Esophagus squamous epithelium (tissue), 5 donors: ENCODE results near the gene RAB1B. TPM values are rescaled to one million over a fixed set of nuclear protein-coding genes. Genes with fewer than 3 reads are reported as not detected.

ENCODE experiments used
- DNase-seq: peaks from one replicate; lab custom pipeline; 2025; lab: John Stamatoyannopoulos, UW
- H3K27ac ChIP-seq, 4 donors: fragments of 200-600 bp; sonication (generic); one replicate each; pipeline ENCODE4 v1.5.1; 2016 to 2019; ENCODE audit warnings: mild to moderate bottlenecking in 1 of 4
- H3K27me3 ChIP-seq, 4 donors: fragments of 200-600 bp; sonication (generic); 1 replicate in 3 of 4; 2 replicates in 1 of 4; pipeline versions ENCODE4 v1.5.1 to v1.6.0; 2017 to 2021; ENCODE audit warnings: antibody characterized with exemption in 1 of 4
- H3K36me3 ChIP-seq, 3 donors: fragments of 200-600 bp; sonication (generic); one replicate each; pipeline ENCODE4 v1.5.1; 2016 to 2019
- H3K4me1 ChIP-seq, 3 donors: fragments of 200-600 bp; sonication (generic); one replicate each; pipeline ENCODE4 v1.5.1; 2017 to 2019
- H3K4me3 ChIP-seq, 4 donors: fragments of 200-600 bp; sonication (generic); 1 replicate in 3 of 4; 2 replicates in 1 of 4; pipeline ENCODE4 v1.5.1; 2016 to 2019; ENCODE audit warnings: mild to moderate bottlenecking in 2 of 4, moderate library complexity in 1 of 4
- H3K9me3 ChIP-seq, 3 donors: fragments of 200-600 bp; sonication (generic); one replicate each; pipeline ENCODE4 v1.5.1; 2016 to 2019
- POLR2A ChIP-seq, 4 donors: fragments of 450-650 bp; IDR thresholded peaks; one replicate each; pipeline ENCODE4 v1.6.1; 2017; ENCODE audit warnings: antibody characterized with exemption in 4 of 4, mild to moderate bottlenecking in 4 of 4, moderate library complexity in 3 of 4
- WGBS, 2 donors: methylation state at CpG; one replicate each; pipeline ENCODE4 v1.1.5; 2018; 5-methylcytosine and 5-hydroxymethylcytosine counted together
- intact Hi-C: fragments of 100-400 bp; cut with DNase I; formaldehyde crosslinking; loops from one replicate; pipeline ENCODE4 v1.15.0; 2022
- total RNA-seq, 4 donors: library from RNA; depleted of rRNA; stranded (reverse); fragments of >200 nt; gene quantifications; one replicate each; pipeline ENCODE4 v1.1.0, GENCODE V29; 2016
- TF ChIP-seq, protein P1 (sequence below), 6 experiments: fragments of 450-650 bp in 4 of 6; fragments of 200-600 bp in 2 of 6; sonication (generic) in 2 of 6; IDR thresholded peaks; one replicate each; pipeline ENCODE4 v1.5.1; 2016 to 2019; ENCODE audit warnings: antibody characterized with exemption in 6 of 6, mild to moderate bottlenecking in 4 of 6, moderate library complexity in 4 of 6
- donor health status: DM: yes; HTN: yes; CAD: no.

RAB1B gene
- total RNA-seq, 4 donors from 2014 or later: 83.7 to 148 (median 110) TPM

GRCh38 chr11:66277471-66278362, 9.3 kb downstream of the RAB1B start, which contains the start of gene CNIH2:
CNIH2 (plus strand) TSS chr11:66278175; CDS start chr11:66278457, 282 bp downstream.
- Histone ChIP-seq H3K4me1 (peaks cover 6 to 46% (median 11%) of the 10 kb centered on the region in 3 donors), H3K4me3 (peak within 1 kb of the TSS in 3 of 4 donors; percentile 28 to 65 (median 39)), H3K27ac (peak within 1 kb of the TSS in 3 of 4 donors; percentile 45 to 62 (median 52)), H3K27me3 (peaks cover 0 to 6% (median 0%) of the 10 kb centered on the region in 4 donors), H3K9me3 (no peaks in the 10 kb centered on the region), H3K36me3 (peaks cover 28 to 45% (median 36%) of the 10 kb centered on the region in 3 donors)
- intact Hi-C loops: no loop called here
- WGBS, 2 donors: 0 to 22% methylated on average over 1 to 3 of the region's 84 CpGs
- TF ChIP-seq, protein P1, sequence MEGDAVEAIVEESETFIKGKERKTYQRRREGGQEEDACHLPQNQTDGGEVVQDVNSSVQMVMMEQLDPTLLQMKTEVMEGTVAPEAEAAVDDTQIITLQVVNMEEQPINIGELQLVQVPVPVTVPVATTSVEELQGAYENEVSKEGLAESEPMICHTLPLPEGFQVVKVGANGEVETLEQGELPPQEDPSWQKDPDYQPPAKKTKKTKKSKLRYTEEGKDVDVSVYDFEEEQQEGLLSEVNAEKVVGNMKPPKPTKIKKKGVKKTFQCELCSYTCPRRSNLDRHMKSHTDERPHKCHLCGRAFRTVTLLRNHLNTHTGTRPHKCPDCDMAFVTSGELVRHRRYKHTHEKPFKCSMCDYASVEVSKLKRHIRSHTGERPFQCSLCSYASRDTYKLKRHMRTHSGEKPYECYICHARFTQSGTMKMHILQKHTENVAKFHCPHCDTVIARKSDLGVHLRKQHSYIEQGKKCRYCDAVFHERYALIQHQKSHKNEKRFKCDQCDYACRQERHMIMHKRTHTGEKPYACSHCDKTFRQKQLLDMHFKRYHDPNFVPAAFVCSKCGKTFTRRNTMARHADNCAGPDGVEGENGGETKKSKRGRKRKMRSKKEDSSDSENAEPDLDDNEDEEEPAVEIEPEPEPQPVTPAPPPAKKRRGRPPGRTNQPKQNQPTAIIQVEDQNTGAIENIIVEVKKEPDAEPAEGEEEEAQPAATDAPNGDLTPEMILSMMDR (IDR thresholded peaks at IDR 0.05): no peak
- TF ChIP-seq POLR2A (IDR thresholded peaks at IDR 0.05): no peak
- DNase-seq: no peak

DNA sequence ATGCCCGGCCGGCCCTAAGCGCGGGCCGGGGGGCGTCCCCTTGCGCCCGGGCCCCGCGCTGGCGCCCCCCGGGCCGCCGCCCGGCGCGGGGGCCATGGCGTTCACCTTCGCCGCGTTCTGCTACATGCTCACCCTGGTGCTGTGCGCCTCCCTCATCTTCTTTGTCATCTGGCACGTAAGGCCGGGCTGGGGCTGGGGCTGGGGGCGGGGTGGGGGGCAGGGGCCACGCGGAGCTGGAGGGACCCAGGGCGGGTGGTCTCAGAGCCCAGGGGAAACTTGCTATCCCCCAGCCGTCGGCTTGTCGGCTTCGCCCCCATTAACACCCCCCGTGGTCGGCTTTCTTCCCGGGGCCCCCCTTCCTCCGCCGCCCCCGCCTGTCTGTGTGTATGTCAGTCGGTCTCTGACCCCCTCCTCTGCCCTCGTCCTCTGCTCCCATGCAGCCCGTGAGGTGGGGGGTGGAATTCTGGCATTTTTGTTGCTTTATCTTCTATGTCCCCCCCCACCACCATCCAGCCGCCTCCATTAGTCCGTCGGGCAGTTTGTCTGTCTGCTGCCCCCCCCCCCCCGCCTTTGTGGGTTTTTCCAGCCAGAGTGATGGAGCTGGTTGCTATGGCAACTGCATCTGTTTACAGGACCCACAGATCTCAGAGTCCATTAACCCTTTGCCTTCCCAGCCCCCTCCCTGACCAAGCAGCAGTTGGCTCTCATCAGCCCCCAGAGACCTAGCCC, 10.1 kb downstream of the RAB1B start:
- no peak for DNase-seq
- 2 to 4% methylated on average over 9 to 19 of the region's 45 CpGs for WGBS, 2 donors
- Histone ChIP-seq H3K4me1 (peaks cover 8 to 42% (median 11%) of the 10 kb centered on the region in 3 donors), H3K27me3 (peaks cover 0 to 6% (median 0%) of the 10 kb centered on the region in 4 donors), H3K4me3 (peak overlapping the region in 2 of 4 donors; percentile 39 to 65), H3K36me3 (peaks cover 20 to 41% (median 30%) of the 10 kb centered on the region in 3 donors), H3K9me3 (no peaks in the 10 kb centered on the region), H3K27ac (no peak overlapping the region)
- intact Hi-C loops: no loop called here
- TF ChIP-seq, protein P1 (IDR thresholded peaks at IDR 0.05): no peak
- TF ChIP-seq POLR2A (IDR thresholded peaks at IDR 0.05): no peak

DNA sequence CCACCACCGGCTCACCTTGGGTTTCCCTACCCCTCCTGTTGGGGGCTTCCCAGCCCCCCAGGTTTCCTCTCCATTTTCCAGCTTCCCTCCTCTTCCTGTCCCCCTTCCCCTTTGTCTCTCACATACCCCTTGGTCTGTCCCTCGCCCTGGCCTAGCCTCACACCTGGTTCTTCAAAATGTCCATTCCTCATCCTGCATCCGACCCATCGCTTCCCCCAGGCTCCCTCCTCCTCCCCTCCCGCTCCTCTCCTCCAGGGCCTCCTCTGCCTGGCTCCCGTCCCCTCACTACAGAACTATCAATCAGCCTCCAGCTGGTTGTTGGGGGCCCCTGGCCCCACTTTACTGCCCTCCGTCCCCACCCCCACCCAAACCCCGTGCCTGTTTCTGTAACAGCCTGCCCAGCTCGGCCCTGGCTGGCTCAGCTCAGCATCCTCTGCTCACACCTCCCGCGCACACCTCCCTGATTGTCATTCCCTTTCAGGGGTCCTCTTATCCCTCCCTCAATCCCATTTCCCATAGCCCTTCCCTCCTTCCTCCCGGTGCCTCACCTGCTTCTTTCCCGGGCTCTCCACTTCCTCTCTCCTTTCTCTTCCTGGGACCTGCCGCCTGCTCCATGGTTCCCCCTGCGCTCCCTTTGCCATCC, 10.8 kb downstream of the RAB1B start:
- intact Hi-C loops: no loop called here
- no peaks in the 10 kb centered on the region for H3K9me3 ChIP-seq
- 69 to 78% methylated on average over 15 of the region's 15 CpGs for WGBS, 2 donors

GRCh38 chr11:66280428-66280827, 12.0 kb downstream of the RAB1B start:
- no peak overlapping the region for H3K27ac ChIP-seq
- H3K36me3 ChIP-seq: peaks cover 8 to 41% (median 11%) of the 10 kb centered on the region in 3 donors
- TF ChIP-seq, protein P1 (IDR thresholded peaks at IDR 0.05): no peak
- TF ChIP-seq POLR2A (IDR thresholded peaks at IDR 0.05): no peak
- no peaks in the 10 kb centered on the region for H3K9me3 ChIP-seq
- DNase-seq: no peak
- no peak overlapping the region for H3K4me3 ChIP-seq
- intact Hi-C loops: loop anchor here (10.0 kb wide), 1 partner anchor 56 kb away; no protein-coding TSS in a partner anchor
- peaks cover 8 to 28% (median 11%) of the 10 kb centered on the region in 3 donors for H3K4me1 ChIP-seq
- 88% methylated on average over 3 of the region's 14 CpGs; no CpG with 5 or more reads in 1 of the 2 donors for WGBS, 2 donors
- peaks cover 0 to 6% (median 0%) of the 10 kb centered on the region in 4 donors for H3K27me3 ChIP-seq

More for the DNA sequence above, 10.8 kb downstream of the RAB1B start:
- Histone ChIP-seq H3K27ac (no peak overlapping the region), H3K4me1 (peaks cover 8 to 35% (median 11%) of the 10 kb centered on the region in 3 donors), H3K27me3 (peaks cover 0 to 6% (median 0%) of the 10 kb centered on the region in 4 donors), H3K4me3 (no peak overlapping the region), H3K36me3 (peaks cover 13 to 41% (median 24%) of the 10 kb centered on the region in 3 donors)
- TF ChIP-seq POLR2A (IDR thresholded peaks at IDR 0.05): no peak
- TF ChIP-seq, protein P1 (IDR thresholded peaks at IDR 0.05): no peak
- DNase-seq: no peak
